GM19324 (cell line): ENCODE measurements around the gene CORO1C.

Experiments
- ATAC-seq: cut with Tn5 transposase; IDR thresholded peaks from one replicate; pipeline ENCODE4 v1.9.1; 2021; ENCODE audit warnings: mild to moderate bottlenecking, moderate library complexity; ENCODE audit not compliant: unreplicated experiment, low FRiP score

Gene CORO1C

GRCh38 chr12:108605690-108606406, 125.5 kb downstream of the CORO1C start:
- no peak for ATAC-seq

- ATAC-seq: no peak
Measured at GRCh38 chr12:108605000-108605689, 126.2 kb downstream of the CORO1C start.

GRCh38 chr12:108604208-108604941, 126.9 kb downstream of the CORO1C start:
- ATAC-seq: no peak

GRCh38 chr12:108603743-108604142, 127.6 kb downstream of the CORO1C start:
- ATAC-seq: no peak

- ATAC-seq: no peak
Measured at GRCh38 chr12:108602976-108603704, 128.2 kb downstream of the CORO1C start.

- ATAC-seq: no peak
Measured at GRCh38 chr12:108602209-108602705, 129.1 kb downstream of the CORO1C start.

- ATAC-seq: no peak
Measured at GRCh38 chr12:108600702-108601007, 130.7 kb downstream of the CORO1C start.

- ATAC-seq: no peak
Measured at GRCh38 chr12:108599948-108600701, 131.2 kb downstream of the CORO1C start.

- ATAC-seq: no peak
Measured at GRCh38 chr12:108599541-108599940, 131.8 kb downstream of the CORO1C start.

- ATAC-seq: no peak
Measured at GRCh38 chr12:108598553-108599250, 132.6 kb downstream of the CORO1C start.

GRCh38 chr12:108597559-108598471, 133.5 kb downstream of the CORO1C start, which contains the start of gene TMEM119:
TMEM119 (minus strand) TSS chr12:108598084; CDS start chr12:108592383, 5,701 bp downstream.
- no peak for ATAC-seq

GRCh38 chr12:108596854-108597558, 134.3 kb downstream of the CORO1C start:
- no peak for ATAC-seq

- no peak for ATAC-seq
Measured at GRCh38 chr12:108595711-108596647, 135.3 kb downstream of the CORO1C start.
